HG02870 (cell line): Measurements from ENCODE around the gene CYB5A.

Experiments used
- ATAC-seq: cut with Tn5 transposase; IDR thresholded peaks from one replicate; pipeline ENCODE4 v1.9.1; 2021; ENCODE audit warnings: mild to moderate bottlenecking, moderate library complexity; ENCODE audit not compliant: unreplicated experiment

CYB5A gene

DNA sequence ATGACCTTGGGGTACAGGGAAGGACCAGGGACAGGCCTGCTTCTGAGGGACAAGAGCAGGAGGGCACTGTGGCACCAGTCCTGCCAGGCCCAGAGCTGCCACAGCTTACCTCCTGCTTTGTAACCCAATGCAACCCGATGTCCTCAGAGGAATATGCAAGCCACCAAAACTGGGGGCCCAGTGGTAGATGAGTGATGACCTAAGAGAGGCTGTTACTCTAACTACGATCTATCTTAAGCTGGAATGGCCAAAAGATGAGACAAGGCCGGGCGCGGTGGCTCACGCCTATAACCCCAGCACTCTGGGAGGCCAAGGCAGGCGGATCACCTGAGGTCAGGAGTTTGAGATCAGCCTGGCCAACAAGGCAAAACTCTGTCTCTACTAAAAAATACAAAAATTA, 12.8 kb downstream of the CYB5A start:
- no peak for ATAC-seq

GRCh38 chr18:74278058-74278457, 13.7 kb downstream of the CYB5A start:
- ATAC-seq = no peak

- ATAC-seq = no peak
Observed at GRCh38 chr18:74277296-74277695, 14.5 kb downstream of the CYB5A start.

GRCh38 chr18:74276609-74277008, 15.2 kb downstream of the CYB5A start:
- no peak for ATAC-seq

DNA sequence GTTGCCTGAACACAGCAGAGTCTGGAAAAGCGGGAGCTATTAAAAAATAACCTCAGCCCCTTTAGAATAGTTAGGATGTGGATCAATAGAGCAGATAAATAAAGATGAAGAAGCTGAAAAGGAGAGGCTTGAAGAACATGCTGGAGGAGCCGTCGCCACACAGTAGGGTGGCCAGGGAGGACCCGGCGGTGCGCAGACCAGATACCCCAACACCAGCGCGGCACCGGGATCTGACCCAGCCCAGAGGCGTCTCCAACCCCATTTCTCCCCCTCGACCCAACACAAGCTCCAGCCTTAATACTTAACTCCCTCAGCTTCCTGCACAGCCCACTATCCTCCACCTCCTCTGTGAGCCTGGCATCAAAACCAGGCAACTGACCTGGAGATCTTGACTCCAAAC, 16.0 kb downstream of the CYB5A start:
- ATAC-seq = no peak

GRCh38 chr18:74274700-74275099, 17.1 kb downstream of the CYB5A start:
- no peak for ATAC-seq

DNA sequence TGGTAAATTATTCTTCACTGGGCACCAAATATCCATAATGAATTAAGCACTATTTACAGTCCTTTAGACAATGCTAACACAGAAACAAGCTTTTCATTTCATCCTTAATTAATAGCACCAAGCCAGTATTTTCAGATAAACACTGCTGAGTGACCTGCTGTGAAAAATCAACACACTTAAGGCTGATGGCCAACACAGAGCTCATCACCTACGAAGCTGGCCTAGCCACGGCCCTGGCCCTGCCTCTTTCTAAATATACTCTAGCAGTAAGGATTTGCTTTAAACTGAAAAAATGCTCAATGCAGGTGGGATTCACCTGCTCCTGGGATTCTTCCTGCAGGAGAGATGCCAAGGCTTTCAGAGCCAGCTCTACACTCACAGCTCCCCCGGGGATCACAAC, 18.4 kb downstream of the CYB5A start:
- no peak for ATAC-seq

DNA sequence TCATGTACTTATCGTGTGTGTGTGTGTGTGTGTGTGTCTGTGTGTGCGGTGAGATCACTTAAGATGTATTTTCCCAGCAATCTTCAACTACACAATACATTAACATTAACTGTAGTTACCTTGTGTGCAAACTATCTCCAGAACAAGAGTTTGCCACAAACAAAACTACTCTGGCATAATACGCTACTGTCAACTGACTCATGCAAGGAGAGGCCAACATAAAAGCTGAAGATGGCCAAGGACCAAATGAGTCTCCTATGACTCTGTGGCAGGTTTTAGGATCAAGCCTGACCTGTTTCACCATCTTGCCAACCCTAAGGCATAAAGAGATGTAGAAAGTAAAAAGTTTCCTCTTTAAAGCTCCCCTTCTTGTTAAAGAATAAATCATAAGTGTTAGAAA, 20.1 kb downstream of the CYB5A start:
- ATAC-seq = no peak

DNA sequence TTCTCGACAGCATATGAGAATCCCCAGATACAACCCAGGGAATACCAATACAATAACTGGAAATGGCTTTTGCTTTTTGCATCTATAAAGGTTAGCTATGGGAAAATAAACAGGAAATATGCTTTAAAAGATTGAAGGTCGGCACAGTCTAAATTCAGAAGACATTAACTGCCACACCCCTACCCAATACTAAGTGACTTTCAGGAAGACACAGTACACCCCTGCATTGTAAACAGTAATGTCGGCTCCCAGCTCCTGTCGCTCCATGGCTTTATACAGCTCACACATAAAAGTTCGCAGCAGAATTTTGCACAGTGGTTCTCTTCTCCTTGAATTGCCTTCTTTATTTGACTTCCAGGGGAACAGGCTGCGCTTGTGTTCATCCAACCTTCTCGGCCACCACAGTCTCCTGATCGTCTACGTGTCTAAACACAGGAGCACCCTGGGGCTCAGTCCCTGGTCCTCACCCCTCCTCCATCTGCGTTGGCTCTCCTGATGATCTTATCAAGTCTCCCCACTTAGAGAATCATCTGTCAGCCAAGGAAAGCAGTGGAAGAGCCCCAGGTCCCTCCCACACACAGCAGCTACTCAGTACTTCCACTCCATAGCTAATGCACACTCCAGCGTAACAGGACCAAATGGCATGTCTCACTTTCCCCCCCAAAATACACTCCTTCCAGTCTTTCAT, 22.7 kb downstream of the CYB5A start:
- ATAC-seq = no peak

GRCh38 chr18:74268175-74268574, 23.6 kb downstream of the CYB5A start:
- no peak for ATAC-seq

DNA sequence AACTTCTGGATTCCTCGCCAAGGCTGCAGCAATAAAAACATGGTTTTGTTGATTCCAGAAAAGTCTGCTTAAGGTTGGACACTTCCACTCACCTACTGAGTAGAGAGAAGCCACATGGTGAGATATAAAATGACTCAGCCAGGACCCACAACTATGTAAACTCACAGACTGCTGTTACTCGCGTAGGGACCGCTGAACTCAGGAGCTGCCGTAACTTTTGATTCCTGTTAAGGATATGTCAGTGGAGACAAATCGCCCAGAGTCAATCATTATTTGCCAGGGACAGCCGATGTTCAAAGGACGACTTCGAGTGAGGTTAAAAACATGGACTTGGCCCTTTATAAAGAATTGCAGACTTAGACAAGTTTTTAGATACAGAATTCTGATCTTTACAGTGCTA, 25.6 kb downstream of the CYB5A start:
- ATAC-seq = no peak

GRCh38 chr18:74265546-74266098, 26.1 kb downstream of the CYB5A start:
- no peak for ATAC-seq

DNA sequence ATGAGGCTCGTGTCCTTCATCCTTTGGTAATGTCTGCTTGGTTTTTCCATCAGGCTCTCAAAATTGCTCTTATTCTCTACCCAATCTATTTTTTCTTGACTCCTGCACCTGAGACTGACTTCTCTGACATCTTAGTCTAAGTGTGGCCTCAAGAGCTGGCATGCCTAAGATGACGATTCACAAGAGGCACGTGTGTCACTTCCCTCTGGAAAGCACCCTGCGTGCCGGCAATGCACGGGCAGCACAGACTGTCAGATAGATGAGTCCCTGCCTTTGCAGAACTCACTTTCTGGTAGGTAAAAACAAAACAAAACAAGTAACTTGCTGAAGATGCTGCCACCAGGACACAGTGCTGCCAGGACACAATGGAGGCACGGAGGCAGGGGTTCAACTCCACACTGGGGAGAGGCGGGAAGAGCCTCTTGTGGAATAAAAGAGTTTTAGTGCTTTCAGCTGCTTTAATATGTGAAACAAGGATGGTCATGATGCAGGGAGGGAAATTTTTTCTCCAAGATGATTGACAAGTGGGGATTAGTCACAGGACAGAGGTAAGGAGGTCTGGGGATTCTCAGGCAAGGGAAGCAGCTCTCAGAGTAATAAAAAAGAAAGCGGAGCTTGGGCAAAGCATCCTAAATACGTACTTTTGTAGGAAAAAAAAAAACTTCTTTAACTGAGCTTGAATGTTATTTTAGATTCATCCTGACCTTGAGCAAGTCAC, 27.3 kb downstream of the CYB5A start:
- ATAC-seq = peak; percentile 96

DNA sequence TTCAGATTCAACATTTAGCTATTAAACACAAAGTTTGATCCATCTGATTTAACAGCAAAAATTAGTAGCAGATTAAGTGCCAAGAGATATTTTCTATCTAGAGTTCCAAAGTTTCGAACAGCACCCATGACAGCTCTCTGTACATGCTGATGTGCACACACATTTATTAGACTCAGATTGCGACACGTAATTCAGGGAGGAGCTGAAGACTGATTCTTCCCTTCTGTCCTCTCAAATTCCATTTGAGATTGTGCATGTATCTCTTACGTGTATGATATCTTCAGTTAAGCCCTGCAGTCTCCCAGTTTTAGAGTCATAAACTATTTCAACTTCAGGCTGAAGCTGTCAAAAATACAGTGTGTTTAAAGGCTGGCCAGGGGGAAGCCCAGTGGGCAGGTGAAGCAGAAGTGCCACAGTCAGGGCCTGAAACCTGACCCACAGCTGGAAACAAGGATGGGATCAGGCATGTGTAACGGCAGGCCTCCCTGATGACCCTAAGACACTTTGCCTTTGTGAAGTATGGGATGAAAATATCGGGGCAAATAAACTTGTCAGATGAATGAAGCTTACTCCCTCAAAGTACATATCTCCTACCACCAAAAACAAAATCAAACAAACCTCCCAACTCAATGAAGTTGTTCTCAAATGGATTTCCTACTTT, 30.6 kb downstream of the CYB5A start:
- no peak for ATAC-seq

GRCh38 chr18:74259347-74259746, 32.4 kb downstream of the CYB5A start:
- no peak for ATAC-seq

DNA sequence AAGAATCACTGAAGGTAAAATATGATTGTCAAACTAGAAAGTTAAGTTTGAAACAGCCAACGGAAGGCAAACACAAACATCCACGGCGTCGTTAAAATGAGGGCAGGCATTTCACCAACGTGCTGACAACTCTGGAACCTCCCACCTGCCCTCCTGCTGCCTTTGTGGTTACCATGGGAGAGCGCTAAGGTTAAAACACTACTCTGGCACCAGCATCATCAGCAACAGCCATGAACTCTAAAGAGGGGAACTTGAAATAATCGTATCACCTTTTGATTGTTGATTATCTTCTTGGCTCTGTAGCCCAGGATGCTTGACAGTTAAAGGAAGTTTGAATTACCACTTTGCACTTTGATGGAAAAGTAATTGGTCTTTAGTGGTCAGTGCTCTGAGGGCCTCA, 34.7 kb downstream of the CYB5A start:
- ATAC-seq = no peak

- ATAC-seq = no peak
Observed at GRCh38 chr18:74256190-74256589, 35.6 kb downstream of the CYB5A start.

DNA sequence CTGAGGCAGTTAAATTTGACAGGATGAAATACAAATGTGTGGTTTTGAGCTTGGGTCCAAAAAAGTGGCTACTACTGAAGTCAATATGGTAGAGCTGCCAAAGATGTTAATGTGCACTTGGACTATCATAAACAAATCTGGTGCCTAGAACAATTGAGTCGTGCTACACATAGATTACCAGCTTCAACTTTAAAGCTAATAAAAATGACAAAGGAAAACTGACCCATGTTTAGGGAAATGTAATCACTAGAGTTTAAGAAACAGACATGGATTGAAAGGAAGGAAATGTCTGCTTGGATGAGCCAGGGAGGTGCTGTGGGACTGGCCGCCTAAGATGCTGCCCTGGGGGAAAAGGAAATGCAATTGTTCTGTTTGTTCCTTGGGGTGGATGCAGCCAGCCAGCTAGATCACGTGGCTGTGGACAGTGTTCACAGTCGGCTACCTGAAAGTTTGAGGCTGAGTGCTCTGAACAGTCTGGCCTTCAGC, 36.6 kb downstream of the CYB5A start:
- no peak for ATAC-seq

DNA sequence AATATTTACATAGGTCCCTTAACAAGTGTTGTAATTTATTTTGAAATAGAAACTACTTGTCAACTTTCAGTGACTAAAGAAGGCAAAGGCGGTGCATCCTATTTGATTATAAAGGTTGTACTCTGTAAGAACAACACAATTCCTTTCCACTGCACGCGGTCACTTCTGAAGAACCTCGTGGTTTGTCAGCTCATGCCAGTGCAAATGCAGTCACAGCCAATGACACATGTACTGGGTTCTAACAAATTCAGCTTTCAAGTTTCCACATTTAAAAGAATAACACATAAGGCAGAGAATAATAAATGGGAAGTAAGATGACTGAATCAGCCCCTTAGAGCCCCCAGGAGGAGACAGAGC, 39.7 kb downstream of the CYB5A start:
- no peak for ATAC-seq

DNA sequence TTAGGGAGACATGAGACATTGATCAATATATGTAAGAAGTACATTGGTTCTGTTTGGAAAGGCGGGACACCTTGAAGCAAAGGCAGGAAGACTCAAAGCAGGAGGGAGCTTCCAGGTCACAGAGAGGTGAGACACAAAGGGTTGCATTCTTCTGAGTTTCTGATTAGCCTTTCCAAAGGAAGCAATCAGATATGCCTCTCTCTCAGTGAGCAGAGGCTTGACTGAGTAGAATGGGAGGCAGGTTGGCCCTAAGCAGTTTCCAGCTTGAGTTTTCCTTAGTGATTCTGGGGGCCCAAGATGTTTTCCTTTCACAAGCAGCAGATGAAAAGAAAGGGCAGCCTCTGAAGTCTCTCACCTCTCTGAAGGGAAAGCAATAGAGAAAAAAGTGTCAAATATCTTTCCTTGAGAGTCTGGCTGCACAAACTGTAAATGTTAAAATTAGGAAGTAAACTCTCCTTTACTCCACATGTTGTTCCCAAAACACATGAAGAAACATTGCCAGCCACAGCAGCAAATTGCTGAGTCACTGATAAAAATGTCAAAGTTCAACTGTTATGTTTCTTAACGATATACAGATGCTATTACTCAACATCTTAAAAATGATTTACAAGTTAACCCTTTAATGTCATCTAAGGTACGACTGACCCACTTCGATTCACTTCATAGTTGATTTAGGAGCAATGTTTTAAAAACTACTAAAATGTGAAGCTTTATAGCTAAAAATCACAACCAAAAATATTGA, 40.3 kb downstream of the CYB5A start:
- no peak for ATAC-seq

- ATAC-seq = no peak
Observed at GRCh38 chr18:74250131-74250530, 41.6 kb downstream of the CYB5A start.
